HG02981 (cell line): Measurements from ENCODE around the gene FGF23.

Experiments
- ATAC-seq: cut with Tn5 transposase; IDR thresholded peaks from one replicate; pipeline ENCODE4 v1.9.1; 2021; ENCODE audit warnings: mild to moderate bottlenecking, moderate library complexity; ENCODE audit not compliant: unreplicated experiment

Gene FGF23

DNA sequence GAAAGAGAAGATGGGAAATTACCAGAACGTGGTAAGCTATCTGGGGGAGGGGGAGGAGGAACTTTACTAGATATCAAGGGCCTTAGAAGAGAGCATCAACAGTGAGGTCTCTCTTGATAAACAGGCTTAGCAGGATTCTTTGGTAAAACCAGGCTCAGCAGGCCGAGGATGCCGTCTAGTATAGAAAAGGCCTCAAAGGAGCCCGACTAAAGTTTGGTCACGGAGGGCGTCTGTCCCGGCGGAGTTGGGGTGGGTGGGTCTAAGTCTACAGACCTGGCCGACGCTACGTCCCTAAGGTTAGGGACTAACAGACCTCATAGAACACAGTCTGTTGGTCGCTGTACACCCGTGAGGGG lies 59.0 kb downstream of the FGF23 start:
- ATAC-seq = peak; percentile 24
